GM10266 (cell line): ENCODE results near the gene RBBP8.
A peak's percentile ranks its signal among the peaks of the same experiment; 100 is the strongest.
"Not testable (repeated sequence)": the region's sequence is repeated elsewhere in the genome, so short reads cannot be mapped to it uniquely, and the experiment has no call there.

Experiments used
- DNase-seq: peaks from one replicate; pipeline ENCODE4 v3.0.0; 2012; ENCODE audit errors: extremely low spot score
- TF ChIP-seq, protein P1 (sequence below): IDR thresholded peaks from 2 replicates; pipeline ENCODE4 v1.5.1; 2012; ENCODE audit warnings: mild to moderate bottlenecking, low read depth; ENCODE audit not compliant: control insufficient read depth, insufficient read depth; ENCODE audit errors: missing control alignments

The RBBP8 gene

GRCh38 chr18:22933206-22933965 is at the start of gene RBBP8:
RBBP8 (plus strand) TSS chr18:22933328; CDS start chr18:22936852, 3,524 bp downstream.
- DNase-seq = peak; percentile 84
- TF ChIP-seq, protein P1, sequence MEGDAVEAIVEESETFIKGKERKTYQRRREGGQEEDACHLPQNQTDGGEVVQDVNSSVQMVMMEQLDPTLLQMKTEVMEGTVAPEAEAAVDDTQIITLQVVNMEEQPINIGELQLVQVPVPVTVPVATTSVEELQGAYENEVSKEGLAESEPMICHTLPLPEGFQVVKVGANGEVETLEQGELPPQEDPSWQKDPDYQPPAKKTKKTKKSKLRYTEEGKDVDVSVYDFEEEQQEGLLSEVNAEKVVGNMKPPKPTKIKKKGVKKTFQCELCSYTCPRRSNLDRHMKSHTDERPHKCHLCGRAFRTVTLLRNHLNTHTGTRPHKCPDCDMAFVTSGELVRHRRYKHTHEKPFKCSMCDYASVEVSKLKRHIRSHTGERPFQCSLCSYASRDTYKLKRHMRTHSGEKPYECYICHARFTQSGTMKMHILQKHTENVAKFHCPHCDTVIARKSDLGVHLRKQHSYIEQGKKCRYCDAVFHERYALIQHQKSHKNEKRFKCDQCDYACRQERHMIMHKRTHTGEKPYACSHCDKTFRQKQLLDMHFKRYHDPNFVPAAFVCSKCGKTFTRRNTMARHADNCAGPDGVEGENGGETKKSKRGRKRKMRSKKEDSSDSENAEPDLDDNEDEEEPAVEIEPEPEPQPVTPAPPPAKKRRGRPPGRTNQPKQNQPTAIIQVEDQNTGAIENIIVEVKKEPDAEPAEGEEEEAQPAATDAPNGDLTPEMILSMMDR = no peak

DNA sequence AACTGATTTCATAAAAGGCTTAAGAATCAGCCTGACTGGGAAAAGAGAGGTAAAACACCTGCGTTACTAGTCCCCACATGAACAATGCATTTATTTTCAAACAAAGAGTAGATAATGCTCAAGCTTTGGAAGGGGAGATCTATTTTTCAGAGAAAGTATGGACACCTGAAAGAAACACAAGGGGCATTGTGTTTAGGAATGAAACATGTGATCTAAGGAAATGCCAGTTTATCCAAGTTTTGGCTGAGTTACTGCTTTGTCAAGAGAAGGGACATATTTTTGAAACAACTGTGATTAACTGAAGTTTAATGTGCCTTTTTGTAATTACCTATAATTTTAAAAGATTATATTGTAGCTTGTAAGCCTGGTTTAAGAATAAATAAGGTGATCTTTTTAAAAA is 49.3 kb upstream of the RBBP8 start:
- DNase-seq = no peak
- TF ChIP-seq, protein P1 = no peak

DNA sequence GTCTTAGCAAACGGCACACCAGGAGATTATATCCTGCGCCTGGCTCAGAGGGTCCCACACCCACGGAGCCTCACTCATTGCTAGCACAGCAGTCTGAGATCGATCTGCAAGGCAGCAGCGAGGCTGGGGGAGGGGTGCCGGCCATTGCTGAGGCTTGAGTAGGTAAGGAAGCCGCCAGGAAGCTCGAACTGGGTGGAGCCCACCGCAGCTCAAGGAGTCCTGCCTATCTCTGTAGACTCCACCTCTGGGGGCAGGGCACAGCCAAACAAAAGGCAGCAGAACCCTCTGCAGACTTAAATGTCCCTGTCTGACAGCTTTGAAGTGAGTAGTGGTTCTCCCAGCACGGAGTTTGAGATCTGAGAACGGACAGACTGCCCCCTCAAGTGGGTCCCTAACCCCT is 47.4 kb upstream of the RBBP8 start:
- not testable (repeated sequence) for DNase-seq

- TF ChIP-seq, protein P1 = no peak
- DNase-seq = no peak
These were observed 33.7 kb upstream of the RBBP8 start for GRCh38 chr18:22899421-22899820.

- DNase-seq = no peak
- TF ChIP-seq, protein P1 = no peak
These were observed 32.4 kb upstream of the RBBP8 start for GRCh38 chr18:22900558-22901238.

DNA sequence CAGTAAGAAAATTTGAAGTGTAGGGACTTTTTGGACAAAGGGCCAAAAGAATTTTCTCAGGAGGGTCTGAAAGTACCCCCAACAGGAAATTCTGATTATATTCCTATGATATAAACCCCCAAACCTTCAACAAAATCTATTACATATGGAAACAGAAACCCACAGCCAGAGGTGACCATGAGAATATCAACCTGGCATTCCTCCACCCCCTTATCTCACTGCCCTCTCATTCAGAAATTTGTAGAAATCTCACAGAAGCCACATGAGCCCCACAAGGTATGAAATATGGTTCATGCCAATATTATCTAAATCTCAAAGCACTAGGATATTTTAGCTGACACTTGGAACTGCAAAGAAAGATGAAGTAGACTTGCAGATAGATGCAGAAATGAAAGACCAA is 31.0 kb upstream of the RBBP8 start:
- DNase-seq = no peak
- TF ChIP-seq, protein P1 = no peak

GRCh38 chr18:22903248-22903647 is 29.9 kb upstream of the RBBP8 start:
- not testable (repeated sequence) for DNase-seq

- TF ChIP-seq, protein P1 = no peak
- DNase-seq = no peak
These were observed 21.0 kb upstream of the RBBP8 start for GRCh38 chr18:22912149-22912548.
